Dermis microvascular lymphatic vessel endothelial cell (primary cell): ENCODE data around the gene TRA2A. TPM values are rescaled to one million over a fixed set of nuclear protein-coding genes. Genes with fewer than 3 reads are reported as not detected.

ENCODE experiments used
- DNase-seq, 2 donors: peaks; one replicate each; pipeline versions ENCODE4 v3.0.0 to v3.0.0-alpha.2; 2010; ENCODE audit warnings: low read depth in 2 of 2
- total RNA-seq: library from RNA; depleted of rRNA; stranded (reverse); fragments of >200 nt; gene quantifications from 2 replicates; pipeline ENCODE4 v1.2.1, GENCODE V29; 2014

Gene TRA2A
- total RNA-seq, 1 donor from 2014 or later, result 24.9 TPM

- DNase-seq, result peak in 1 of 2 donors; percentile 95
These were observed 61.3 kb downstream of the TRA2A start, which contains the start of gene IGF2BP3 for GRCh38 chr7:23470330-23471105. IGF2BP3 (minus strand) TSS chr7:23470491; CDS start chr7:23470110, 381 bp downstream.

DNA sequence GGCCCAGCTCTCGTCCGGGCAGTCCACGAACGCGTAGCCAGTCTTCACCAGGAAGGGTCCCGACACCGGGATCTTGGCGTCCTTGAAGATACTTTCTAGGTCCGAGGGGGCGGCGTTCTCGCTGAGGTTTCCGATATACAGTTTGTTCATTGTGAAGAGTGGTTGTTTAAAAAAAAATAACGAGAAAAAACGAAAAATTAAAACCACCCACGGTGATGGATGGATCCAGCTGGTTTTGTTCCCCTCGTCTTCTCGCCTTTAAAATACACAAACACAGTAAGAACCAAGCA, 61.9 kb downstream of the TRA2A start:
- no peak for DNase-seq

DNA sequence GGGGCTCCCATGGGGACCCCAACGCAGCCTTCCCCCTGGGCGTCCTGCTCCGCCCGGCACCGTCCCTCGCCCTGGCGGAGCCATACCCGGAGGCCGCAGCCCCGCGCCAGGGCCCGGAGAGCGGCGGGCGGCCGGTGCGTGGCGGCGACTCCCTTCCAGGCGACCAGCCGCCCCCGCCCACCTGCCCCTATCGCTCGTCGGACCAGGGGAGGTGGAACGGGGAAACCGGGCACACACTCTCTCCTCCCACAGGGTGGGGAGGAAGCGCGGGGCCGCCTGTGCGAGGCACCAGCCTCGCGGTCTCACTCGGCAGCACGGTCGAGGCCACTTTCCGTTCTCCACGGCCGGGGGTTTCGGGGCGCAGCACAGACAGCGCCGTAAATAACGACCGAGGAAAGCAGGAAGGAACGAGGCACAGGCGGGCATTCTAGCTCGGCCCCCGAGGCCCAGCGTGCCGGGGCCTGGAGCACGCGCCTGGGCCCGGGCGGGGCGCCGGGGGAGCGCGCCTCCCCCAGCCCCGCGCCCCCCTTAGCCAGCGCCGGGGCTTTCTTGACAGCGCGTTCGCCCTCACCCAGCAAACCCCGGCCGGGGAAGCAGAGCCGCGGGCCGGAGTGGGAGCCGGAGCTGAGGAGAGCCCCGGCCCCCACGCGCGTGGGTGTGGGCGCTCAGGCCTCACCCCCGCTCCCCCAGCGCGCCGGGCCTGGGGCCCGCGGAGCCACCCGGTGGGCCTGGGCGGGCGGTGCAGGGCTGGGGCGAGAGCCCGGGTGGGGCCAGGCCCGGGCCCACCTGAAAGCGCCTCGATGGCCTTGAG, 62.4 kb downstream of the TRA2A start:
- peak in 1 of 2 donors; percentile 58 for DNase-seq

GRCh38 chr7:23468526-23469149, 63.1 kb downstream of the TRA2A start:
- peak in 1 of 2 donors; percentile 24 for DNase-seq

DNA sequence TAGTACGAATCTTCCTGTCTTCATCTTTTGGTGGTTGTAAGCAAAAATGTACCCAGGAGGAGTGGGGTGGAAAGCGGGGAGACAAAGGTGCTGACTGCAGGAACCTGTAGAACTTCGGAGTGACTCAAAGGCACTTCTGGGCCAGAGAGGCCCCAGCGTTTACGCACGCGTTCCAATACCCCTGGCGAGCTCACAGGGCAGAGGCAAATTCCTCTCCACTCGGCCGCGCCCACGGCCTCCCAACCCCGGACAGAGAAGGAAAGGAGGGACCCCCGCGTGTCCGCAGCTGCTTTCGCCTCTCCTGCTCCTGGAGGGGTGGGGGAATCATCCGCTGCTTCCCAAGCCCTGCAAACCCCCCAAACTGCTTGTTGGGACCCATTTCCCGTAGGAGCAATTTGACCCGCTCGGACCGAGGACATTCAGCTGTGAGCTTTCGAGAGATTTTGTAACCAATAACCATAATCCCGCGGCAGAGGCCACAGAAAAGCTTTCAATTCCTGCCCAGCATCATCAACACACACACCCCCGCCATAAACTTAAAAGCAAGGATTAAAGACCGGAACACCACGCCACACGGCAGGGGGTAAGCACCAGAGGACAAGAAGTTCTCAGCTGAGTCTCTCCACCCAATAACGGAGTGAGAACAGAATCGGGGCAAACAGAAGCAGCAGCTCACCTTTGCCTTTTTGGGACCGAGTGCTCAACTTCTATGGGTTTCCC, 63.8 kb downstream of the TRA2A start:
- DNase-seq, result peak in 1 of 2 donors; percentile 45

DNA sequence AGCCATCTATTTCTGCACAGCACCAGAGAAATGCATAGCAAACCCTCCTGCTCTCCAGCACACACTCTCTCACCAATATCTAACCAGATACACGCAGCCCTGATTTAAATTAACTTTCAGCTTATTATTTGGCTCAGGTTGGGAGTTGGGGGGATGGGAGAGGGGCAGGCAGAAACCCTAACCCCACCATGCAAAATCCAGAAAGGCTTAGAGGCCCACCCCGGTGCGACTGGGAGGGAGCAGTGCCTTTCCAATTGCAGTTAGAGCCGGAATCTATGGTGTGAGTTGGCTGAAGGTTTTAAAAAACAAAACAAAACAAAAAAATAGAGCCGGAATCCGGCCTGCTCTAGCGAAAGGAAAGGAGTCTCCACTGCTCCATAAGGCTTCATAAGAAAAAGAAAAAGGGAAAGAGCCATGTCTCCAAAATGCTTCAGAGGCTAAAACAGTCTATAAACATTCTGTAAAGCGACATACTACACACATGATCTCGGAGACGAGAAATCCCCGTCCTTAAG, 64.4 kb downstream of the TRA2A start:
- no peak for DNase-seq

GRCh38 chr7:23462846-23463245, 68.9 kb downstream of the TRA2A start:
- DNase-seq, result peak in 1 of 2 donors; percentile 80

GRCh38 chr7:23458044-23458443, 73.7 kb downstream of the TRA2A start:
- no peak for DNase-seq

GRCh38 chr7:23456093-23456492, 75.7 kb downstream of the TRA2A start:
- DNase-seq, result no peak

DNA sequence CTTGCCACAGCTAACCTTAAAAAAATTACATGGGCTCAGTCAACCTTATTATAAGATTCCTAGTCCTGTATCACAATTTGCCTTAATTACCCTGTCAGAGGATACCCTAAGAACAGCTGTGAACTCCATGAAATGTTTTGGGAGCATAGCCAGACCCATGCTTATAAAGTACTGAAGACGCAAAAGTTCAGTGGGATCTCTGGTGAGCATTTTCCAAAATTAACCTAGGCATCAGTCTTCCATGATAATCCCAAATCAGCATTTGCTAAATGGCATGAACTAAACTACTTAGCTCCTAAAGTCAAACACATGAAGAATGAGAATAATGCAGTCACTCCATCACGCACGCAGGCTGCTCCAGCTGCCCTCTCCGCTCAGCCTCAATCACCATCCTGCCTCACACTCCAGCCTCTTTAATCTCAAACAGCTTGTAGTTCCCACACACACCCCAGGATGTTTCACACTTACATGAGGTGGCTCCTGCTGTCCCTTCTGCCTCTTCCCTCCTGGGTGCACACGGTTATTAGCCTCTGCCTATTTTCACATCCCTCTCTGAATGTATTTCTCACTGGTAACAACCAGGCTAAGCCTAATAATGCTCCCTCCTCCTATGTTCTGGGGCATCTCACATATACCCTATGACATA, 76.8 kb downstream of the TRA2A start:
- DNase-seq, result no peak

Other genes with a start within 250 kb of the TRA2A start
- gene MALSU1, start 232.6 kb downstream of the TRA2A start, total RNA-seq, result 50.7 and 54.2 TPM in 2 replicates
- 4.3 and 12.3 TPM in 2 replicates for gene IGF2BP3, start 61.5 kb downstream of the TRA2A start, total RNA-seq
- 12.3 and 17.6 TPM in 2 replicates for gene CCDC126, start 65.4 kb upstream of the TRA2A start, total RNA-seq
- gene FAM221A, start 148.2 kb upstream of the TRA2A start, total RNA-seq, result 4.3 and 5.6 TPM in 2 replicates
- under 0.01 and 0.13 TPM in 2 replicates for gene STK31, start 178.2 kb upstream of the TRA2A start, total RNA-seq